Esophagus muscularis mucosa (tissue), 4 donors: Measurements from ENCODE around the gene OR5B12. TPM values are rescaled to one million over a fixed set of nuclear protein-coding genes. Genes with fewer than 3 reads are reported as not detected.
"Not testable (repeated sequence)": the region's sequence is repeated elsewhere in the genome, so short reads cannot be mapped to it uniquely, and the experiment has no call there.

Source experiments
- DNase-seq: peaks from one replicate; pipeline ENCODE4 v3.0.0-alpha.2; 2017; ENCODE audit errors: extremely low spot score
- H3K27ac ChIP-seq, 4 donors: fragments of 200-600 bp; sonication (generic); replicated peaks in 1 of 4; 1 replicate in 3 of 4; 2 replicates in 1 of 4; pipeline ENCODE4 v1.5.1; 2016 to 2019; ENCODE audit warnings: mild to moderate bottlenecking in 1 of 4
- H3K27me3 ChIP-seq, 4 donors: fragments of 200-600 bp; sonication (generic); one replicate each; pipeline versions ENCODE4 v1.5.1 to v1.6.0; 2016 to 2019
- H3K36me3 ChIP-seq, 4 donors: fragments of 200-600 bp; sonication (generic); one replicate each; pipeline ENCODE4 v1.5.1; 2016 to 2019
- H3K4me1 ChIP-seq, 4 donors: fragments of 200-600 bp; sonication (generic); one replicate each; pipeline ENCODE4 v1.5.1; 2016 to 2019
- H3K4me3 ChIP-seq, 4 donors: fragments of 200-600 bp; sonication (generic); 1 replicate in 2 of 4; 2 replicates in 2 of 4; pipeline ENCODE4 v1.5.1; 2016 to 2019; ENCODE audit warnings: mild to moderate bottlenecking in 4 of 4, moderate library complexity in 1 of 4
- H3K9me3 ChIP-seq, 4 donors: fragments of 200-600 bp; sonication (generic); 1 replicate in 3 of 4; 2 replicates in 1 of 4; pipeline ENCODE4 v1.5.1; 2016 to 2019
- CTCF ChIP-seq, 3 experiments: fragments of 200-600 bp in 2 of 3; fragments of 450-650 bp in 1 of 3; sonication (generic) in 2 of 3; IDR thresholded peaks; one replicate each; pipeline ENCODE4 v1.5.1; 2017 to 2019; ENCODE audit warnings: antibody characterized with exemption in 3 of 3, mild to moderate bottlenecking in 2 of 3, moderate library complexity in 1 of 3
- EP300 ChIP-seq: sonication (generic); formaldehyde crosslinking; IDR thresholded peaks from one replicate; pipeline ENCODE4 v1.6.1; 2017; ENCODE audit warnings: antibody characterized with exemption
- POLR2A ChIP-seq: fragments of 450-650 bp; IDR thresholded peaks from one replicate; pipeline ENCODE4 v1.6.1; 2017; ENCODE audit warnings: antibody characterized with exemption, moderate library complexity, mild to moderate bottlenecking, low read depth
- POLR2AphosphoS5 ChIP-seq, 2 donors: sonication (generic); formaldehyde crosslinking; IDR thresholded peaks; one replicate each; pipeline ENCODE4 v1.6.1; 2017; ENCODE audit warnings: antibody characterized with exemption in 2 of 2
- WGBS: methylation state at CpG from one replicate; pipeline ENCODE4 v1.1.5; 2018; 5-methylcytosine and 5-hydroxymethylcytosine counted together
- intact Hi-C: fragments of 100-400 bp; cut with DNase I; formaldehyde crosslinking; loops from one replicate; pipeline ENCODE4 v1.15.1; 2023
- total RNA-seq, 4 donors: library from RNA; depleted of rRNA; stranded (reverse); fragments of >200 nt; gene quantifications; one replicate each; pipeline versions ENCODE4 v1.1.0 to v1.2.1, GENCODE V29; 2016

OR5B12 gene
- total RNA-seq, 4 donors from 2014 or later, result not detected

- WGBS, result 80% methylated on average over 3 of the region's 3 CpGs
- Histone ChIP-seq H3K36me3 (no peaks in the 10 kb centered on the region), H3K9me3 (peaks cover 0 to 13% (median 0%) of the 10 kb centered on the region in 4 donors), H3K27ac (no peak within 1 kb of the TSS), H3K4me1 (no peaks in the 10 kb centered on the region), H3K4me3 (no peak within 1 kb of the TSS), H3K27me3 (peaks cover 0 to 5% (median 0%) of the 10 kb centered on the region in 4 donors)
- TF ChIP-seq EP300, result no peak
- TF ChIP-seq POLR2A, result no peak
- no peak for TF ChIP-seq CTCF (IDR thresholded peaks at IDR 0.05)
- no peak for TF ChIP-seq POLR2AphosphoS5 (IDR thresholded peaks at IDR 0.05)
- intact Hi-C loops, result no loop called here
- DNase-seq, result no peak
These were observed 14.0 kb downstream of the OR5B12 start, which contains the start of gene OR5B2 for GRCh38 chr11:58428021-58428420. TSS of gene OR5B2 (minus strand) at chr11:58428121. CDS start at chr11:58423261, 4,860 bp downstream.

GRCh38 chr11:58406774-58407173 lies 35.3 kb downstream of the OR5B12 start, which contains the start of gene OR5B3:
TSS of gene OR5B3 (minus strand) at chr11:58406874. CDS start at chr11:58403409, 3,465 bp downstream.
- no peaks in the 10 kb centered on the region for H3K4me1 ChIP-seq
- no peak for DNase-seq
- peaks cover 0 to 23% (median 8%) of the 10 kb centered on the region in 4 donors for H3K9me3 ChIP-seq
- intact Hi-C loops, result no loop called here
- H3K27ac ChIP-seq, result no peak within 1 kb of the TSS
- H3K27me3 ChIP-seq, result no peaks in the 10 kb centered on the region
- no peak within 1 kb of the TSS for H3K4me3 ChIP-seq
- 55% methylated on average over 1 of the region's 1 CpG for WGBS
- no peak for TF ChIP-seq EP300
- TF ChIP-seq POLR2AphosphoS5 (IDR thresholded peaks at IDR 0.05), result no peak
- TF ChIP-seq CTCF (IDR thresholded peaks at IDR 0.05), result no peak
- no peak for TF ChIP-seq POLR2A
- H3K36me3 ChIP-seq, result no peaks in the 10 kb centered on the region

DNA sequence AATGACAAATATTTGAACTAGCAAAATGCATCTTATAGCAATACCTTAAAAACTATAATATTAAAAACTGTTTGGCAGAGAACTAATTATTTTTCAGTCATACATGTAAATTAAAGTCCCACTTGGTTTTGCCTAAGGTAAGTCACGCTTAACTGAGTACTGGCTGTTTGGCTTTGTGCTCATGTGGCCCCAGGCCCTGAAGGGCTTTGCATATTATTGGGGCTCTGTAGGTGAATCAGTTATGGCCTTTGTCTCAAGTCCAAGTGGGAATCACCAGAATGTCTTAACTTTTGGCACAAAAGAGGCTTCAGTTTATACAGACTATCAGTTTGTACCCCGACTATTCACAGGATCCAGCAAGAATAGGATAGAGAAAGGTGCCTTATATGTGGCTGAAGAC lies 42.4 kb downstream of the OR5B12 start:
- H3K4me1 ChIP-seq, H3K27me3 ChIP-seq, intact Hi-C loops, H3K36me3 ChIP-seq, H3K4me3 ChIP-seq, DNase-seq, H3K27ac ChIP-seq: not testable (repeated sequence)
- 83% methylated on average over 1 of the region's 2 CpGs for WGBS
- peaks cover 0 to 15% (median 0%) of the 10 kb centered on the region in 4 donors for H3K9me3 ChIP-seq

DNA sequence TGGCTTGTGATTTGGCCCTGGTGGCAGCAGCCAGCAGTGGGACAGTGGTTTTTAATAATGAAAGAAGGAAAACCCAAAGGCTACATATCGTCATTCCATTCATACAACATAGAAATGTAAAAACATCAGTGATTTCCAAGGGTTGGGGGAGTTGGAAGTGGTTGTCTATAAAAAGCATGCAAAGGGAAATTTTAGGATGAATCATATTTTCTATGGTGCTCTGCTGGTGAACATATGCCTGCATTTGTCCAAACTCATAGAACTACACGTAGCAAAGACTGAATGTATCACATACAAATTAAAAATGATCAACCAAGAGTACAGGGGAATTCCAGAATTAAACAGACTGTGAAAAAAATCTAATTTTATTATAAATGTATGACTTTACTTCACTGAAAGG lies 46.5 kb downstream of the OR5B12 start:
- TF ChIP-seq POLR2AphosphoS5 (IDR thresholded peaks at IDR 0.05) (no peak), EP300 (no peak), CTCF (IDR thresholded peaks at IDR 0.05) (no peak), POLR2A (no peak)
- no peak for DNase-seq
- no peak overlapping the region for H3K4me3 ChIP-seq
- WGBS, result 69% methylated on average over 2 of the region's 2 CpGs
- peaks cover 0 to 15% (median 0%) of the 10 kb centered on the region in 4 donors for H3K9me3 ChIP-seq
- no peaks in the 10 kb centered on the region for H3K36me3 ChIP-seq
- H3K27ac ChIP-seq, result no peak overlapping the region
- H3K4me1 ChIP-seq, result no peaks in the 10 kb centered on the region
- intact Hi-C loops, result no loop called here
- no peaks in the 10 kb centered on the region for H3K27me3 ChIP-seq

GRCh38 chr11:58394195-58394594 lies 47.8 kb downstream of the OR5B12 start:
- no peak overlapping the region for H3K27ac ChIP-seq
- no peaks in the 10 kb centered on the region for H3K4me1 ChIP-seq
- no peak for TF ChIP-seq POLR2AphosphoS5 (IDR thresholded peaks at IDR 0.05)
- TF ChIP-seq POLR2A, result no peak
- no peak for TF ChIP-seq EP300
- no peak for TF ChIP-seq CTCF (IDR thresholded peaks at IDR 0.05)
- DNase-seq, result no peak
- intact Hi-C loops, result no loop called here
- H3K36me3 ChIP-seq, result no peaks in the 10 kb centered on the region
- no peak overlapping the region for H3K4me3 ChIP-seq
- H3K9me3 ChIP-seq, result peaks cover 0 to 15% (median 0%) of the 10 kb centered on the region in 4 donors
- no peaks in the 10 kb centered on the region for H3K27me3 ChIP-seq
